Endothelial cell of umbilical vein (primary cell): ENCODE results near the gene KCNJ12.

Source experiments
- EZH2 ChIP-seq: IDR thresholded peaks from 2 replicates; pipeline ENCODE4 v1.6.1; 2012; ENCODE audit warnings: borderline replicate concordance, low read depth, mild to moderate bottlenecking, moderate library complexity, low read length, inconsistent platforms; ENCODE audit not compliant: severe bottlenecking
- POLR2A ChIP-seq: IDR thresholded peaks from 2 replicates; pipeline ENCODE4 v1.6.1; 2012; ENCODE audit warnings: low read depth, mild to moderate bottlenecking, control low read depth, low read length

GRCh38 chr17:21381076-21381706, 5.0 kb downstream of the KCNJ12 start:
- no peak for TF ChIP-seq EZH2
- no peak for TF ChIP-seq POLR2A
